ENCODE measurements around the gene PRPF19. TPM values are rescaled to one million over a fixed set of nuclear protein-coding genes. Genes with fewer than 3 reads are reported as not detected.

Gene PRPF19
- polyA plus RNA-seq, 1 donor (not counting 4 experiments of a cell fraction or from before 2014, with no cell fraction given), result 35.4 TPM

DNA sequence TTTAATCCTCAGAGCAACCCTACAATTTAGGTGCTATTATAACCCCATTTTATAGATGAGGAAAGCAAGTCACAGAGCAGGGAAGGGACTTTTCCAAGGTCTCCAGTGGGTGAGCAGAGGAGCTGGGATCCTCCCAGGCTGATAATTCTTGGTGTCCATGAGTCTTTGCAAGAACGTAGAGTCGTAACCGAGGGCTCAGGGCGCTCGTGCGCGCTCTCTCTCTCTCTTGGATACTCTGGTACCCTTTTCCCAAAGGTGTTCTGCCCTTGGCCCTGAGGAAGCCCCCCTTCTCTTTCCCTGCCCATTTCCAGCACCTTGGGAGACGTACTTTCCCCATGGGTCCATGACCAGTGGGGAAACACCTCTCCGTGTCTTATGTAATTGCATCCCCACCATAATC, 44.2 kb downstream of the PRPF19 start:
- Histone ChIP-seq H2AFZ (ENCODE audit: control insufficient read depth, low read length) (no peak overlapping the region), H3K27me3 (ENCODE audit: control insufficient read depth, extremely low read depth, insufficient read depth, low read length) (no peaks in the 10 kb centered on the region), H3K9me1 (ENCODE audit: control insufficient read depth, extremely low read depth, insufficient read depth, low read length) (no peaks in the 10 kb centered on the region), H3K4me1 (ENCODE audit: control insufficient read depth, extremely low read depth, insufficient read depth, low read length) (no peaks in the 10 kb centered on the region), H3K36me3 (ENCODE audit: control insufficient read depth in 2 of 2, extremely low read depth in 1 of 2, insufficient read depth in 2 of 2, low read length in 2 of 2) (no peaks in the 10 kb centered on the region), H3K79me2 (ENCODE audit: control insufficient read depth, insufficient read depth, low read length) (no peaks in the 10 kb centered on the region), H3K27ac (ENCODE audit: control insufficient read depth, insufficient read depth, low read length) (no peak overlapping the region), H3K4me3 (ENCODE audit: control insufficient read depth in 2 of 3, extremely low read depth in 1 of 3, insufficient read depth in 2 of 3, low read depth in 1 of 3, low read length in 3 of 3) (no peak overlapping the region), H3K9ac (ENCODE audit: control insufficient read depth, extremely low read depth, insufficient read depth, low read length) (no peak overlapping the region), H4K20me1 (ENCODE audit: control insufficient read depth, extremely low read depth, insufficient read depth, low read length) (no peaks in the 10 kb centered on the region), H3K4me2 (ENCODE audit: control insufficient read depth, extremely low read depth, insufficient read depth, low read depth, low read length) (no peak overlapping the region), H3K9me3 (ENCODE audit: control insufficient read depth, low read depth, low read length) (no peaks in the 10 kb centered on the region)
- FAIRE-seq (no peak), DNase-seq (ENCODE audit: low read depth, low spot score) (no peak)
- dilution Hi-C loops (cut with MboI; ENCODE audit: extremely low pct_ligation_motif_present, low sequenced_read_pairs), result no loop called here
- TF ChIP-seq EZH2 (IDR thresholded peaks at IDR 0.05; ENCODE audit: low read length), result no peak
- TF ChIP-seq, protein P1, sequence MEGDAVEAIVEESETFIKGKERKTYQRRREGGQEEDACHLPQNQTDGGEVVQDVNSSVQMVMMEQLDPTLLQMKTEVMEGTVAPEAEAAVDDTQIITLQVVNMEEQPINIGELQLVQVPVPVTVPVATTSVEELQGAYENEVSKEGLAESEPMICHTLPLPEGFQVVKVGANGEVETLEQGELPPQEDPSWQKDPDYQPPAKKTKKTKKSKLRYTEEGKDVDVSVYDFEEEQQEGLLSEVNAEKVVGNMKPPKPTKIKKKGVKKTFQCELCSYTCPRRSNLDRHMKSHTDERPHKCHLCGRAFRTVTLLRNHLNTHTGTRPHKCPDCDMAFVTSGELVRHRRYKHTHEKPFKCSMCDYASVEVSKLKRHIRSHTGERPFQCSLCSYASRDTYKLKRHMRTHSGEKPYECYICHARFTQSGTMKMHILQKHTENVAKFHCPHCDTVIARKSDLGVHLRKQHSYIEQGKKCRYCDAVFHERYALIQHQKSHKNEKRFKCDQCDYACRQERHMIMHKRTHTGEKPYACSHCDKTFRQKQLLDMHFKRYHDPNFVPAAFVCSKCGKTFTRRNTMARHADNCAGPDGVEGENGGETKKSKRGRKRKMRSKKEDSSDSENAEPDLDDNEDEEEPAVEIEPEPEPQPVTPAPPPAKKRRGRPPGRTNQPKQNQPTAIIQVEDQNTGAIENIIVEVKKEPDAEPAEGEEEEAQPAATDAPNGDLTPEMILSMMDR (optimal IDR thresholded peaks at IDR 0.05 in 1 of 3, IDR thresholded peaks at IDR 0.05 in 1 of 3, conservative IDR thresholded peaks at IDR 0.05 in 1 of 3; ENCODE audit: extremely low read depth in 1 of 3, insufficient read depth in 2 of 3, low read length in 3 of 3), result no peak

DNA sequence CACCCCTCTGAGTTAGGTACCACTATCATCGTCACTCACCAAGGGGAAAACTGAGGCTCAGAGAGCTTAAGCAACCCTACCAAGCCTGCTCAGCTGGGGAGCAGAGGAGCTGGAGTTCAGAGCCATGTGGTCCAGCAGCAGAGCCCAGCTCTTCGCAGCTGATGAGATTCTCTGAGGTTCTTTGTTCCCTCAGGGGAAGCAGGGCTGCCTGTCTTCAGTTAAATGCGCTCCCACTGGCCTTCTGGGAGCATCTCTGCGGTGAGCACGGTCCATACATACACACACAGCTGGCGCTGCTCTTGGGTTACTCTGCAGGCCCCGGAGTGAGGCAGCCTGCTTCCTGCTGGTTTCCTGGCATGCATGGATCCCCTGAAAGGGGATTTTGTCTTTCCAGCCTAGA, 45.4 kb downstream of the PRPF19 start:
- H3K4me3 ChIP-seq (ENCODE audit: control insufficient read depth in 2 of 3, extremely low read depth in 1 of 3, insufficient read depth in 2 of 3, low read depth in 1 of 3, low read length in 3 of 3), result no peak overlapping the region
- H3K9me3 ChIP-seq (ENCODE audit: control insufficient read depth, low read depth, low read length), result no peaks in the 10 kb centered on the region
- no peaks in the 10 kb centered on the region for H3K9me1 ChIP-seq (ENCODE audit: control insufficient read depth, extremely low read depth, insufficient read depth, low read length)
- dilution Hi-C loops (cut with MboI; ENCODE audit: extremely low pct_ligation_motif_present, low sequenced_read_pairs), result no loop called here
- no peak overlapping the region for H3K27ac ChIP-seq (ENCODE audit: control insufficient read depth, insufficient read depth, low read length)
- no peaks in the 10 kb centered on the region for H4K20me1 ChIP-seq (ENCODE audit: control insufficient read depth, extremely low read depth, insufficient read depth, low read length)
- no peaks in the 10 kb centered on the region for H3K79me2 ChIP-seq (ENCODE audit: control insufficient read depth, insufficient read depth, low read length)
- H3K4me1 ChIP-seq (ENCODE audit: control insufficient read depth, extremely low read depth, insufficient read depth, low read length), result no peaks in the 10 kb centered on the region
- DNase-seq (ENCODE audit: low read depth, low spot score), result no peak
- no peak for TF ChIP-seq EZH2 (IDR thresholded peaks at IDR 0.05; ENCODE audit: low read length)
- TF ChIP-seq, protein P1 (optimal IDR thresholded peaks at IDR 0.05 in 1 of 3, IDR thresholded peaks at IDR 0.05 in 1 of 3, conservative IDR thresholded peaks at IDR 0.05 in 1 of 3; ENCODE audit: extremely low read depth in 1 of 3, insufficient read depth in 2 of 3, low read length in 3 of 3), result no peak
- H2AFZ ChIP-seq (ENCODE audit: control insufficient read depth, low read length), result no peak overlapping the region
- no peak overlapping the region for H3K9ac ChIP-seq (ENCODE audit: control insufficient read depth, extremely low read depth, insufficient read depth, low read length)
- H3K36me3 ChIP-seq (ENCODE audit: control insufficient read depth in 2 of 2, extremely low read depth in 1 of 2, insufficient read depth in 2 of 2, low read length in 2 of 2), result no peaks in the 10 kb centered on the region
- FAIRE-seq, result no peak
- no peaks in the 10 kb centered on the region for H3K27me3 ChIP-seq (ENCODE audit: control insufficient read depth, extremely low read depth, insufficient read depth, low read length)
- no peak overlapping the region for H3K4me2 ChIP-seq (ENCODE audit: control insufficient read depth, extremely low read depth, insufficient read depth, low read depth, low read length)
